H1 (cell line): ENCODE data around the gene GOLGA3. TPM values are rescaled to one million over a fixed set of nuclear protein-coding genes. Genes with fewer than 3 reads are reported as not detected.

ENCODE experiments used
- CTCF ChIA-PET: fragments of 300-600 bp; sonication (Branson Sonifier 250); formaldehyde crosslinking; loops from one replicate; lab custom pipeline; 2021; ENCODE audit not compliant: partially characterized antibody; lab: Charles Lee
- POLR2A ChIA-PET: fragments of 300-600 bp; sonication (Branson Sonifier 250); formaldehyde crosslinking; loops from one replicate; lab custom pipeline; 2021; ENCODE audit warnings: inconsistent platforms; ENCODE audit not compliant: partially characterized antibody; lab: Charles Lee
- DNase-seq, 2 experiments: peaks; one replicate each; pipeline versions ENCODE4 v3.0.0 to v3.0.0-alpha.2; 2010 to 2022; ENCODE audit warnings: low spot score in 2 of 2, low read depth in 1 of 2, mixed read lengths in 1 of 2
- FAIRE-seq: peaks from 2 replicates; lab custom pipeline; 2011; peaks lifted over from hg19 to GRCh38; lab: Jason Lieb, UNC
- H2AFZ ChIP-seq: 2 replicates; pipeline ENCODE4 v1.8.1; 2012; ENCODE audit warnings: low read length, inconsistent platforms
- H2AK5ac ChIP-seq: 2 replicates; pipeline ENCODE4 v1.6.1; 2013; ENCODE audit warnings: low read depth, low read length
- H2BK120ac ChIP-seq: replicated peaks from 2 replicates; pipeline ENCODE3; 2013; ENCODE audit warnings: low read depth, low read length, inconsistent platforms
- H2BK12ac ChIP-seq: 2 replicates; pipeline ENCODE4 v1.6.1; 2013; ENCODE audit warnings: low read depth, low read length
- H2BK15ac ChIP-seq: 2 replicates; pipeline ENCODE4 v1.6.1; 2013; ENCODE audit warnings: low read length
- H2BK20ac ChIP-seq: 2 replicates; pipeline ENCODE4 v1.6.1; 2013; ENCODE audit warnings: low read length
- H2BK5ac ChIP-seq: 2 replicates; pipeline ENCODE4 v1.6.1; 2013; ENCODE audit warnings: low read depth, low read length
- H3K14ac ChIP-seq: 2 replicates; pipeline ENCODE4 v1.6.1; 2013; ENCODE audit warnings: inconsistent platforms; ENCODE audit not compliant: insufficient read length
- H3K18ac ChIP-seq: 2 replicates; pipeline ENCODE4 v1.6.1; 2013; ENCODE audit warnings: low read length; ENCODE audit errors: extremely low read depth
- H3K23ac ChIP-seq: 2 replicates; pipeline ENCODE4 v1.6.1; 2013; ENCODE audit warnings: inconsistent platforms; ENCODE audit not compliant: insufficient read length
- H3K23me2 ChIP-seq: 2 replicates; pipeline ENCODE4 v1.6.1; 2013; ENCODE audit warnings: low read depth, low read length
- H3K27ac ChIP-seq: 2 replicates; pipeline ENCODE4 v1.6.1; 2011; ENCODE audit warnings: low read depth, low read length, inconsistent platforms
- H3K27me3 ChIP-seq, 4 experiments: replicated peaks in 1 of 4; 1 replicate in 1 of 4; 2 replicates in 3 of 4; pipeline versions ENCODE4 v1.6.1 to v1.8.1; 2011 to 2013; ENCODE audit warnings: low read length in 3 of 4, mild to moderate bottlenecking in 3 of 4, inconsistent platforms in 2 of 4, mixed read lengths in 2 of 4, moderate library complexity in 1 of 4; ENCODE audit not compliant: control insufficient read depth in 3 of 4, insufficient read depth in 3 of 4; ENCODE audit errors: extremely low read depth in 1 of 4
- H3K36me3 ChIP-seq, 4 experiments: 2 replicates each; pipeline versions ENCODE4 v1.6.1 to v1.8.1; 2011 to 2013; ENCODE audit warnings: mild to moderate bottlenecking in 4 of 4, low read length in 3 of 4, moderate library complexity in 2 of 4, control low read depth in 1 of 4, inconsistent platforms in 1 of 4; ENCODE audit not compliant: insufficient read depth in 4 of 4, control insufficient read depth in 2 of 4
- H3K4ac ChIP-seq: replicated peaks from 2 replicates; pipeline ENCODE3; 2013; ENCODE audit warnings: low read length, low read depth, mixed read lengths, inconsistent platforms; ENCODE audit not compliant: insufficient read length
- H3K4me1 ChIP-seq, 4 experiments: replicated peaks in 1 of 4; 1 replicate in 1 of 4; 2 replicates in 3 of 4; pipeline versions ENCODE4 v1.6.1 to v1.8.1; 2011 to 2013; ENCODE audit warnings: low read length in 3 of 4, inconsistent platforms in 2 of 4, mixed read lengths in 1 of 4; ENCODE audit not compliant: insufficient read depth in 4 of 4, control insufficient read depth in 3 of 4
- H3K4me2 ChIP-seq, 2 experiments: 2 replicates each; pipeline versions ENCODE4 v1.6.1 to v1.8.1; 2011 to 2013; ENCODE audit warnings: low read depth in 2 of 2, low read length in 2 of 2, control low read depth in 1 of 2, inconsistent platforms in 1 of 2, mild to moderate bottlenecking in 1 of 2; ENCODE audit not compliant: insufficient read depth in 1 of 2
- H3K4me3 ChIP-seq, 4 experiments: fragments of 200-600, 300-600 bp in 1 of 4; sonication (generic), shearing (Covaris generic), sonication (Bioruptor Twin) in 1 of 4; 2 replicates each; pipeline versions ENCODE4 v1.5.1 to v1.8.1; 2011 to 2016; ENCODE audit warnings: low read length in 4 of 4, low read depth in 3 of 4, control low read depth in 2 of 4, inconsistent platforms in 2 of 4, mild to moderate bottlenecking in 2 of 4, mixed read lengths in 1 of 4, moderate library complexity in 1 of 4; ENCODE audit not compliant: insufficient read depth in 2 of 4; ENCODE audit errors: extremely low read depth in 1 of 4
- H3K56ac ChIP-seq: replicated peaks from 2 replicates; pipeline ENCODE3; 2013; ENCODE audit warnings: low read depth, mild to moderate bottlenecking, mixed read lengths, low read length, inconsistent platforms; ENCODE audit not compliant: insufficient read length
- H3K79me1 ChIP-seq: 2 replicates; pipeline ENCODE4 v1.6.1; 2013; ENCODE audit warnings: low read depth, low read length, control low read depth
- H3K79me2 ChIP-seq, 2 experiments: 2 replicates each; pipeline versions ENCODE4 v1.6.1 to v1.8.1; 2012 to 2013; ENCODE audit warnings: low read length in 2 of 2, mild to moderate bottlenecking in 2 of 2, inconsistent platforms in 1 of 2; ENCODE audit not compliant: insufficient read depth in 2 of 2, control insufficient read depth in 1 of 2
- H3K9ac ChIP-seq, 4 experiments: replicated peaks in 1 of 4; 1 replicate in 1 of 4; 2 replicates in 3 of 4; pipeline versions ENCODE4 v1.6.1 to v1.8.1; 2011 to 2013; ENCODE audit warnings: low read depth in 3 of 4, low read length in 3 of 4, control low read depth in 2 of 4, mild to moderate bottlenecking in 2 of 4, moderate library complexity in 2 of 4, inconsistent platforms in 1 of 4; ENCODE audit errors: extremely low read depth in 1 of 4
- H3K9me3 ChIP-seq, 2 experiments: 2 replicates each; pipeline versions ENCODE4 v1.6.1 to v1.8.1; 2012 to 2013; ENCODE audit warnings: mild to moderate bottlenecking in 2 of 2, moderate library complexity in 2 of 2, control low read depth in 1 of 2, inconsistent platforms in 1 of 2, low read depth in 1 of 2, low read length in 1 of 2, mixed read lengths in 1 of 2; ENCODE audit not compliant: insufficient read depth in 2 of 2
- H4K20me1 ChIP-seq, 2 experiments: replicated peaks in 1 of 2; 2 replicates each; pipeline versions ENCODE3 to v1.8.1; 2011 to 2013; ENCODE audit warnings: inconsistent platforms in 2 of 2, low read length in 2 of 2, mild to moderate bottlenecking in 1 of 2; ENCODE audit not compliant: insufficient read depth in 2 of 2, control insufficient read depth in 1 of 2
- H4K5ac ChIP-seq: 2 replicates; pipeline ENCODE4 v1.6.1; 2013; ENCODE audit warnings: low read length, low read depth, mixed read lengths, inconsistent platforms; ENCODE audit not compliant: insufficient read length
- H4K8ac ChIP-seq: 2 replicates; pipeline ENCODE4 v1.8.0; 2013; ENCODE audit warnings: mild to moderate bottlenecking, moderate library complexity, low read length, inconsistent platforms; ENCODE audit not compliant: insufficient read depth; ENCODE audit errors: extremely low read depth
- H4K91ac ChIP-seq: replicated peaks from 2 replicates; pipeline ENCODE3; 2013; ENCODE audit warnings: low read length, mixed read lengths, inconsistent platforms; ENCODE audit not compliant: insufficient read length
- ASH2L ChIP-seq: fragments of 200-600, 300-600 bp; sonication (generic); IDR thresholded peaks from one replicate; pipeline ENCODE4 v1.7.1; 2017; ENCODE audit warnings: low read length
- CBX5 ChIP-seq: fragments of 300-800, 300-1000 bp; sonication (generic); IDR thresholded peaks from 2 replicates; pipeline ENCODE4 v1.7.1; 2016; ENCODE audit warnings: antibody characterized with exemption, low read length, low read depth
- CBX8 ChIP-seq: fragments of 300-800, 300-1000 bp; sonication (generic); IDR thresholded peaks from 2 replicates; pipeline ENCODE4 v1.7.1; 2016; ENCODE audit warnings: low read depth, low read length, borderline replicate concordance
- CHD1 ChIP-seq: IDR thresholded peaks from 2 replicates; pipeline ENCODE4 v1.6.1; 2012; ENCODE audit warnings: low read depth, low read length, improper control_type of control experiment
- CREB1 ChIP-seq: IDR thresholded peaks from 2 replicates; pipeline ENCODE4 v1.6.1; 2012; ENCODE audit warnings: inconsistent platforms
- GTF2F1 ChIP-seq: IDR thresholded peaks from 2 replicates; pipeline ENCODE4 v1.6.1; 2012; ENCODE audit warnings: low read depth, low read length, improper control_type of control experiment, borderline replicate concordance
- HDAC6 ChIP-seq: IDR thresholded peaks from one replicate; pipeline ENCODE4 v1.7.1; 2012; ENCODE audit warnings: low read depth, mild to moderate bottlenecking, inconsistent platforms, low read length, moderate library complexity
- NANOG ChIP-seq: IDR thresholded peaks from 2 replicates; pipeline ENCODE4 v1.6.1; 2011; ENCODE audit warnings: low read length, low read depth, mild to moderate bottlenecking, inconsistent platforms; ENCODE audit not compliant: insufficient read depth, poor library complexity, severe bottlenecking
- NRF1 ChIP-seq: IDR thresholded peaks from 2 replicates; pipeline ENCODE4 v1.6.1; 2011; ENCODE audit warnings: mild to moderate bottlenecking, low read depth, low read length, improper control_type of control experiment
- TCF12 ChIP-seq: IDR thresholded peaks from 2 replicates; pipeline ENCODE4 v1.6.1; 2011; ENCODE audit warnings: low read depth, mild to moderate bottlenecking, low read length
- YY1 ChIP-seq: IDR thresholded peaks from 2 replicates; pipeline ENCODE4 v1.6.1; 2011; ENCODE audit warnings: low read depth, mild to moderate bottlenecking, low read length
- WGBS, 2 experiments: shearing (Covaris generic) in 1 of 2; methylation state at CpG; one replicate each; pipeline versions ENCODE4 v1.1.6 to v1.1.7; 2013 to 2015; ENCODE audit warnings: low lambda C conversion rate in 2 of 2, mixed read lengths in 2 of 2, inconsistent platforms in 1 of 2, low coverage in 1 of 2, missing lambda C conversion rate in 1 of 2; ENCODE audit not compliant: insufficient replicate concordance in 2 of 2, insufficient coverage in 1 of 2, insufficient read length in 1 of 2; ENCODE audit errors: extremely low coverage in 1 of 2, missing lambda C conversion rate in 1 of 2; 5-methylcytosine and 5-hydroxymethylcytosine counted together
- polyA plus RNA-seq, 7 experiments: library from polyadenylated mRNA; depleted of rRNA in 3 of 7; stranded (reverse) in 5 of 7; unstranded in 2 of 7; fragments of >200 nt in 5 of 7; fragments of 200-250 nt in 2 of 7; gene quantifications; 1 replicate in 5 of 7; 2 replicates in 1 of 7; 4 replicates in 1 of 7; pipeline versions ENCODE4 v1.2.1 to v1.2.3, GENCODE V29; 2011 to 2013; ENCODE audit warnings: missing spikeins in 2 of 7, mixed read lengths in 2 of 7
- total RNA-seq: library from RNA; stranded (reverse); fragmentation: NEBNext Ultra II Directional; extraction: Animal tissue kit (Norgen Biotek cat#: 25700); gene quantifications from 2 replicates; pipeline ENCODE4 v1.2.1, GENCODE V29; 2021
- TF ChIP-seq, protein P1 (sequence below): IDR thresholded peaks from 2 replicates; pipeline ENCODE4 v1.6.1; 2012; ENCODE audit warnings: low read length, inconsistent platforms

Gene GOLGA3
- total and polyA plus RNA-seq, 2 of the 8 experiments (the other 6 are each of a cell fraction or from before 2014, with no cell fraction given), result 6.4 to 33.1 TPM

DNA sequence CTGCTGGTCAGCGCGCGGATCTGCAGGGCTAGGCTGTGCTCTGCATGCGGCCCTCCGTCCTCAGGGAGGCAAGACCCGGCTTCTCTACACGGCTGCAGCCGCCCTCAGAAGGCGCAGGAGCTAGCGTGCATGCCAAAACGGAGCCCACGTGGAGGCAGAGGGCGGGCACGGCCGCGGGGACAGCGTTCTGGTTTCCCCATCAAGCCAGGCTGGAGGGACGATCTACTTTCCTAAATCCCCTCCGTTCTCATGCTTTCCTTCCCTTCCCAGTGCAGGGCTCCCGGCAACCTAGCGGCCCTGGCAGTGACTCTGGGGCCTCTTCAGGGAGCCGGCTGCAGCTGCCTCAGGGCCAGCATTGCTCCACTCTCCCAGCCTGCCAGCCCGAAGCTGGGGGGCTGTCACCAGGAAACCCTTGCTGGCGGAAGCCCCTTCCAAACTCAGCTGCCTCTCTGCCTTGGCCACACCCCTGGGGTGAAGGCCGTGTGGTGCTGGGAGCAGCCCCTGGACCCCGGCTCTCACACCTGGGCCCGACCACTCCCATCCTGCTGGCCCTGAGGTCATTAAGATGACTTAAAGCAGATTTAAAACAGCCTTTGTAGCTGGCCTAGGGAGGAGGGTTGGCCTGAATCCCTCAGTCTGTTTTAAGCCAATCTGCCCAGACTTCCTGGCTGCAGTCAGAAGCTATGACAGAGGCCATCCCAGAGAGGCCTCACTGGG lies 9.2 kb upstream of the GOLGA3 start:
- H2AK5ac ChIP-seq, result no peak overlapping the region
- no peak overlapping the region for H3K23ac ChIP-seq
- H3K4me3 ChIP-seq, result no peak overlapping the region
- no peak for FAIRE-seq
- no peak for DNase-seq
- no peak overlapping the region for H2BK20ac ChIP-seq
- no peaks in the 10 kb centered on the region for H3K9me3 ChIP-seq
- H3K56ac ChIP-seq, result no peak overlapping the region
- H2BK5ac ChIP-seq, result no peak overlapping the region
- peaks cover 3% of the 10 kb centered on the region in 2 experiments for H4K20me1 ChIP-seq
- H4K5ac ChIP-seq, result no peak overlapping the region
- H4K8ac ChIP-seq, result peak overlapping the region; percentile 64
- no peak overlapping the region for H4K91ac ChIP-seq
- ChIA-PET CTCF (interaction anchor here (0.7 to 1.0 kb wide), 2 partner anchors 10 to 68 kb away, joined by 3 read pairs; no protein-coding TSS in a partner anchor), POLR2A (interaction anchor here (0.6 to 2.5 kb wide), 8 partner anchors 9 to 47 kb away, joined by 3 to 14 read pairs (median 4); no protein-coding TSS in a partner anchor)
- H2BK15ac ChIP-seq, result no peak overlapping the region
- no peaks in the 10 kb centered on the region for H3K4me1 ChIP-seq
- H3K18ac ChIP-seq, result no peak overlapping the region
- H2BK12ac ChIP-seq, result no peak overlapping the region
- WGBS, 2 experiments, result 92% methylated on average over 27 of the region's 27 CpGs; no CpG with 5 or more reads in 1 of the 2 experiments
- no peak overlapping the region for H3K9ac ChIP-seq
- H3K4ac ChIP-seq, result no peak overlapping the region
- no peak overlapping the region for H3K14ac ChIP-seq
- H3K79me1 ChIP-seq, result peaks cover 2% of the 10 kb centered on the region; the same call in 1 of the 2 replicates
- H3K27me3 ChIP-seq, result no peaks in the 10 kb centered on the region
- H3K36me3 ChIP-seq, result peaks cover 1 to 29% (median 10%) of the 10 kb centered on the region in 4 experiments; a peak in 7 of 8 replicates
- H3K23me2 ChIP-seq, result no peaks in the 10 kb centered on the region
- H3K27ac ChIP-seq, result no peak overlapping the region; the same call in 1 of the 2 replicates
- no peak overlapping the region for H2BK120ac ChIP-seq
- H3K79me2 ChIP-seq, result no peaks in the 10 kb centered on the region
- no peak overlapping the region for H2AFZ ChIP-seq
- H3K4me2 ChIP-seq, result no peak overlapping the region
- TF ChIP-seq CREB1 (no peak), NRF1 (no peak), TCF12 (no peak), CBX8 (no peak), ASH2L (no peak), GTF2F1 (no peak), HDAC6 (no peak), CHD1 (no peak), NANOG (no peak), YY1 (no peak), CBX5 (no peak)
- TF ChIP-seq, protein P1, sequence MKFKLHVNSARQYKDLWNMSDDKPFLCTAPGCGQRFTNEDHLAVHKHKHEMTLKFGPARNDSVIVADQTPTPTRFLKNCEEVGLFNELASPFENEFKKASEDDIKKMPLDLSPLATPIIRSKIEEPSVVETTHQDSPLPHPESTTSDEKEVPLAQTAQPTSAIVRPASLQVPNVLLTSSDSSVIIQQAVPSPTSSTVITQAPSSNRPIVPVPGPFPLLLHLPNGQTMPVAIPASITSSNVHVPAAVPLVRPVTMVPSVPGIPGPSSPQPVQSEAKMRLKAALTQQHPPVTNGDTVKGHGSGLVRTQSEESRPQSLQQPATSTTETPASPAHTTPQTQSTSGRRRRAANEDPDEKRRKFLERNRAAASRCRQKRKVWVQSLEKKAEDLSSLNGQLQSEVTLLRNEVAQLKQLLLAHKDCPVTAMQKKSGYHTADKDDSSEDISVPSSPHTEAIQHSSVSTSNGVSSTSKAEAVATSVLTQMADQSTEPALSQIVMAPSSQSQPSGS, result no peak
